HEK293 (cell line): ENCODE measurements around the gene GPR15.

Source experiments
- CTCF ChIA-PET: fragments of 350-600 bp; formaldehyde crosslinking; extraction: SDS; loops from one replicate; lab custom pipeline; 2021; ENCODE audit warnings: antibody characterized with exemption; lab: Yijun Ruan, JAX
- POLR2A ChIA-PET: fragments of 300-600 bp; formaldehyde crosslinking; extraction: SDS; loops from one replicate; lab custom pipeline; 2020; ENCODE audit warnings: antibody characterized with exemption, inconsistent platforms; lab: Yijun Ruan, JAX
- H3K27ac ChIP-seq: fragments of 200-500 bp; sonication (Bioruptor generic); 2 replicates; pipeline ENCODE4 v1.5.1; 2014; ENCODE audit warnings: low read depth, low read length, control low read depth, inconsistent platforms; ENCODE audit errors: extremely low read depth
- H3K36me3 ChIP-seq, 2 experiments: fragments of 200-500 bp in 1 of 2; sonication (Bioruptor generic) in 1 of 2; 1 replicate in 1 of 2; 2 replicates in 1 of 2; pipeline ENCODE4 v1.5.1; 2014 to 2017; ENCODE audit warnings: inconsistent platforms in 2 of 2, low read length in 2 of 2; ENCODE audit not compliant: control insufficient read depth in 2 of 2, insufficient read depth in 1 of 2
- H3K4me1 ChIP-seq: fragments of 200-500 bp; sonication (Bioruptor generic); 2 replicates; pipeline ENCODE4 v1.5.1; 2014; ENCODE audit warnings: mild to moderate bottlenecking, low read length, inconsistent platforms; ENCODE audit not compliant: control insufficient read depth, insufficient read depth
- H3K4me3 ChIP-seq: 2 replicates; pipeline ENCODE4 v1.5.1; 2011; ENCODE audit warnings: low read depth, mild to moderate bottlenecking, control low read depth, low read length, moderate library complexity
- H3K9me3 ChIP-seq: fragments of 200-500 bp; sonication (Bioruptor generic); 2 replicates; pipeline ENCODE4 v1.5.1; 2014; ENCODE audit warnings: low read depth, low read length, inconsistent platforms; ENCODE audit not compliant: control insufficient read depth, insufficient read depth
- IKZF3 ChIP-seq: fragments of 450-650 bp; IDR thresholded peaks from 2 replicates; pipeline ENCODE4 v1.5.0; 2018; ENCODE audit warnings: missing biosample characterization, mild to moderate bottlenecking, missing genetic modification characterization, moderate library complexity
- PATZ1 ChIP-seq: fragments of 450-650 bp; formaldehyde crosslinking; IDR thresholded peaks from 2 replicates; pipeline ENCODE4 v1.5.1; 2016; ENCODE audit warnings: missing biosample characterization, missing genetic modification characterization
- SCRT1 ChIP-seq: fragments of 450-650 bp; formaldehyde crosslinking; IDR thresholded peaks from 2 replicates; pipeline ENCODE4 v1.5.1; 2016; ENCODE audit warnings: missing biosample characterization, missing genetic modification characterization, borderline replicate concordance
- TSHZ1 ChIP-seq: fragments of 450-650 bp; formaldehyde crosslinking; IDR thresholded peaks from 2 replicates; pipeline ENCODE4 v1.5.1; 2016; ENCODE audit warnings: missing biosample characterization, missing genetic modification characterization, borderline replicate concordance
- ZBTB1 ChIP-seq: fragments of 450-650 bp; formaldehyde crosslinking; IDR thresholded peaks from 2 replicates; pipeline ENCODE4 v1.5.1; 2016; ENCODE audit warnings: missing biosample characterization, missing genetic modification characterization
- ZBTB49 ChIP-seq: fragments of 450-650 bp; formaldehyde crosslinking; IDR thresholded peaks from 2 replicates; pipeline ENCODE4 v1.5.1; 2016; ENCODE audit warnings: missing biosample characterization, missing genetic modification characterization, low read depth
- ZBTB8A ChIP-seq: fragments of 450-650 bp; formaldehyde crosslinking; IDR thresholded peaks from 2 replicates; pipeline ENCODE4 v1.5.1; 2016; ENCODE audit warnings: missing biosample characterization, missing genetic modification characterization
- ZNF148 ChIP-seq: fragments of 450-650 bp; formaldehyde crosslinking; IDR thresholded peaks from 2 replicates; pipeline ENCODE4 v1.5.0; 2017; ENCODE audit warnings: missing biosample characterization, missing genetic modification characterization, borderline replicate concordance
- ZNF174 ChIP-seq: fragments of 450-650 bp; formaldehyde crosslinking; IDR thresholded peaks from 2 replicates; pipeline ENCODE4 v1.5.0; 2017; ENCODE audit warnings: missing biosample characterization, mild to moderate bottlenecking, missing genetic modification characterization
- ZNF2 ChIP-seq: fragments of 450-650 bp; formaldehyde crosslinking; IDR thresholded peaks from 2 replicates; pipeline ENCODE4 v1.5.1; 2016; ENCODE audit warnings: missing biosample characterization, missing genetic modification characterization
- ZNF223 ChIP-seq: fragments of 450-650 bp; formaldehyde crosslinking; IDR thresholded peaks from 2 replicates; pipeline ENCODE4 v1.5.1; 2016; ENCODE audit warnings: missing biosample characterization, missing genetic modification characterization
- ZNF23 ChIP-seq: fragments of 450-650 bp; formaldehyde crosslinking; IDR thresholded peaks from 2 replicates; pipeline ENCODE4 v1.5.1; 2016; ENCODE audit warnings: missing biosample characterization, missing genetic modification characterization, borderline replicate concordance
- ZNF266 ChIP-seq: fragments of 450-650 bp; formaldehyde crosslinking; IDR thresholded peaks from 2 replicates; pipeline ENCODE4 v1.5.1; 2016; ENCODE audit warnings: missing biosample characterization, missing genetic modification characterization, low read depth
- ZNF274 ChIP-seq, 2 experiments: fragments of 200-500 bp in 1 of 2; fragments of 450-650 bp in 1 of 2; sonication (Bioruptor generic) in 1 of 2; formaldehyde crosslinking in 1 of 2; IDR thresholded peaks; 2 replicates each; pipeline versions ENCODE4 v1.5.1 to v1.6.1; 2014 to 2016; ENCODE audit warnings: borderline replicate concordance in 1 of 2, inconsistent platforms in 1 of 2, low read length in 1 of 2, missing biosample characterization in 1 of 2, missing genetic modification characterization in 1 of 2
- ZNF362 ChIP-seq: fragments of 450-650 bp; formaldehyde crosslinking; IDR thresholded peaks from 2 replicates; pipeline ENCODE4 v1.5.1; 2016; ENCODE audit warnings: missing biosample characterization, missing genetic modification characterization
- ZNF624 ChIP-seq: fragments of 450-650 bp; formaldehyde crosslinking; IDR thresholded peaks from 2 replicates; pipeline ENCODE4 v1.5.1; 2017; ENCODE audit warnings: missing biosample characterization, missing genetic modification characterization
- ZNF670 ChIP-seq: fragments of 450-650 bp; formaldehyde crosslinking; IDR thresholded peaks from 2 replicates; pipeline ENCODE4 v1.5.1; 2016; ENCODE audit warnings: missing biosample characterization, missing genetic modification characterization, low read depth
- ZNF677 ChIP-seq: fragments of 450-650 bp; IDR thresholded peaks from 2 replicates; pipeline ENCODE4 v1.5.0; 2018; ENCODE audit warnings: missing biosample characterization, mild to moderate bottlenecking, missing genetic modification characterization, moderate library complexity
- ZNF792 ChIP-seq: fragments of 450-650 bp; formaldehyde crosslinking; IDR thresholded peaks from 2 replicates; pipeline ENCODE4 v1.5.1; 2016; ENCODE audit warnings: missing biosample characterization, missing genetic modification characterization
- ZSCAN23 ChIP-seq: fragments of 450-650 bp; formaldehyde crosslinking; IDR thresholded peaks from 2 replicates; pipeline ENCODE4 v1.5.1; 2016; ENCODE audit warnings: missing biosample characterization, missing genetic modification characterization

Gene GPR15

GRCh38 chr3:98553021-98553563 is 21.3 kb downstream of the GPR15 start:
- H3K4me1 ChIP-seq = no peaks in the 10 kb centered on the region; the same call in 1 of the 2 replicates
- CTCF ChIA-PET = no interaction called here
- H3K27ac ChIP-seq = no peak overlapping the region
- H3K4me3 ChIP-seq = no peak overlapping the region
- POLR2A ChIA-PET = interaction anchor here (0.6 kb wide), 1 partner anchor 13 kb away, joined by 3 read pairs; no protein-coding TSS in a partner anchor
- H3K36me3 ChIP-seq = no peaks in the 10 kb centered on the region
- TF ChIP-seq ZNF266 (tag by site-specific recombination) (no peak), ZNF223 (tag by site-specific recombination) (no peak), ZSCAN23 (tag by site-specific recombination) (no peak), TSHZ1 (tag by site-specific recombination) (no peak), ZNF792 (no peak), ZNF2 (tag by site-specific recombination) (no peak), ZNF624 (tag by site-specific recombination) (no peak), ZNF274 (IDR thresholded peaks at IDR 0.05; ENCODE audit: low read length) (no peak), ZNF274 (tag by site-specific recombination; IDR thresholded peaks at IDR 0.05; ENCODE audit: borderline replicate concordance) (no peak), ZNF362 (tag by site-specific recombination) (no peak), ZBTB8A (tag by site-specific recombination) (no peak), ZNF23 (tag by site-specific recombination) (no peak), ZNF148 (no peak), ZBTB1 (tag by site-specific recombination) (no peak), SCRT1 (tag by site-specific recombination) (no peak), ZNF174 (tag by site-specific recombination) (no peak), ZNF670 (tag by site-specific recombination) (no peak), ZNF677 (tag by site-specific recombination) (no peak), IKZF3 (no peak), PATZ1 (tag by site-specific recombination) (no peak), ZBTB49 (tag by site-specific recombination) (no peak)
- no peaks in the 10 kb centered on the region for H3K9me3 ChIP-seq
